ENCODE results near the gene FLNA.

Gene FLNA

DNA sequence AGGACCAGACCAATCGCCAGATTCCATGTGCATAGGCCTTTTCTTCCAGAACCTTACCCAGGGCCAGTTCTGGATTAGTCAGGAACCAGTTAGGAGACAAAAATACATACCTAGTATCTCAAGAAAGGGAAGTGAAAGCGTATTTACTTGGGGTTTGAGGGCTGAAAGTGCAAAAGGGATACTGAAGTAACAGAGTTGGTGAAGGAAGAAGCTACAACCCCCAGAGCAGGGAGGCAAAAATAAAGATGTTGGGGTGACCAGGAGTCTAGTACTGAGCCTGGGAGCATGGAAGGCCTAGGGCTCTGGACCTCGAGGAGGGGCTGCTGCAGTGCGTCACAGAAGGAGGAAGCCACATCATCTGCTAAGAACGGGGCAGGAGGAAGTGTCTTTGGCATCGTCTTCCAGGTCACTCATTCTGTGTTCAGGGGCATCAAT, 40.6 kb downstream of the FLNA start:
- DNase-seq (ENCODE audit: low spot score), result no peak

DNA sequence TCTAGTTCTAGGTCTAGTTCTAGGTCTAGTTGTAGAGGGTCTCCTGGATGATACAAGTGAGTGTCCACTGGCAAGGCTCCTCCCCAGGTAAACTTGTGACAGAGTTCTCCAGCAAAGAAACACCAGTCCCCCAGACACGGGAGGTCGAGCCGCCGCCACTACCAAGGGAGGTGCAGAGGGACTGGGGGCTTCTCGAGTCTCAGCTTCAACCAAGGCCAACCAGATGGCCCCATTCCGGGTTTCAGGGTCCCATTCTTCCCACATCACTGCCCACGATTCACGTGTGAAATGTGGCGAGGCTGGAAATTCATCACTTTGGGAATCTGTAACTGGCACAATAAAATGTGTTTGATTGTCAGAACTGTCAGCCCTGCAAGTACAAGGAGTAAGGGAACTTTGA, 41.3 kb downstream of the FLNA start:
- no peak for DNase-seq (ENCODE audit: low spot score)

DNA sequence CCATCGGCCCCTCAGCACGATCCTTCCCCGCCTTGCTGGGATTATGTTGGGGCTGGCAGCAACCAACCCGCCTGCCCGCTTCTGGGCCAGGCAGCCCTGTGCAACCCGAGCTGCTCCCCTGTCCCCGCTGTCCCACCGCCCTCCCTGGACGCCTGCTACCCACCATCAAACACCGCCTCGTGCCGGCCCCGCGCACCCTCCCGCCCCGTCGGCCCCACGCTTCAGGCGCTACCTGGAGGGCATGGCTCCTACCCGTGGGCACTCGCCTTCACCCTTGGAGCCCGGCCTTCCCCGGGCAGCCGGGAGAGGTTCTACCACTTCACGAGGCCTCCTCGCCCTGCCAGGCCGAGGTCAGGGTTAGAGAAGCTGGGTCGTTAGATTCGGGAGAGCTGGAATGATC, 41.9 kb downstream of the FLNA start:
- no peak for DNase-seq (ENCODE audit: low spot score)

DNA sequence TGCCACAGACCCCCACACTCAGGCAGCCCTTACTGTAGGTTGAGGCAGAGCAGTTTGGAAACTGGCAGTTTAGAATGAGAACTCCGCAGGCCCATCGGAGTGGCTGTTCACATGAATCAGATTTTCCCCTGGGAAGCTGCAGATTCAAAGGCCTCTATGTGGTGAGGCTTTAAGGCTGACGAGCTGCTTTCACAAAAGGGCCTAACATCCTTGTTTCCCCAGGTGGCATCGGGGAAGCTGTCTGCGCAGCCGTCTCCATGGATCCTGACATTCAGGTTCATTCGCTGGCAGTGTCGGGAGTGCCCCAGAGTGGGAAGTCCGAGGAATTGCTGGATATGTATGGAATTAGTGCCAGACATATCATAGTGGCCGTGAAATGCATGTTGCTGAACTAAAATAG, 45.1 kb downstream of the FLNA start:
- DNase-seq (ENCODE audit: low spot score), result no peak

DNA sequence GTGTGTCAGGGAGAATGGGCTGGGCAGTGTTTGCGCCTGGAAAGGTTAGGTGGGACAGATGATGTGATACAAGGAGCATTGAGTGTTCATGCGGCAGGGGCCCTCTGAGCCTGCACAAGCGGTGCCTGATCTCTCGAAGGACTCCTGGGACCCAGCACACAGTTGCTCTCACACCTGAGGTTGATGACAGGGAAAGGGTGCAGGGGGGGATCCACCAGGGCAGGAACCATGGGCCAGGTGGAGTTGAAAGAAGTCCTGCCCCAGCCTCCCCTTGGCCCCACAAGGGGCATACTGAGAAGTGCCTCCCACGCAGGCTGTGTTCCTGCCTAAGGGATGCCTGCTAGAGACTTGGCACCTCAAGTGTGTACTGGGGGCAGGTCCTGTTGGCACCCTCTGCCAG, 45.8 kb downstream of the FLNA start:
- DNase-seq (ENCODE audit: low spot score), result no peak

DNA sequence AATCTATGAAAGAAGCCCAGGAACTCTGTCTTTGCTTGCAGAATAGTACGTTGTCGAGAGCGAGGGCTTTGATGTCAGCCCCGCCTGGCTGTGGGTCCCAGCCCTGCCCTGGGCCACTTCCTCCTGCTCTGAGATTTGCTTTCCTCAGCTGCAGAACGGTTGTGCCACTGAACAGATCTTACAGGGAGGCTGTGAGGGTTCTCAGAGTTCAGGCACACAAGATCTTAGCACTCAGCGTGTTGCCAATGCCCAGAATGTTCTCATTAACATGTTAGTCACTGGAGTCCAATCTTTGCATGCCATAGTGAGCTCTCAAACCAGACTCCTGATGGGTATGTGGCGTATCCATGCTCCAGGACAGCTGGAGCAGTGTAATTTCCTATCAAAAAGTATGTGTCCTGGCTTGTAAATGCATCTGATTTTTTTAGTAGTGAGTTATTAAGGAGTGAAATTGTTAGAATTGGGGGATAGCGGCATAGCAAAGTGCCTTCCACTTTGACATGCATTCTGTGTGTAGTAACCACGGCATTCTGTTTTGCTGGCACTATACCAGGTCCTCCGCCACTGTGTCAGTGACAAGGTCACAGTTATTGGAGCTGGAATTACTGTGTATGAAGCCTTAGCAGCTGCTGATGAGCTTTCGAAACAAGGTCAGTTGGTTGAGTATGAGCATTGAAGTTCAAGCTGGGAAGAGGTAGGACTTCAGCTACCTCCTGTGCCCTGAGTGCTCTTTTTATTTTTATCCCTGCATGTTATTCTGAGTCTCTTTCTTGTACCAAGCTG, 47.2 kb downstream of the FLNA start:
- DNase-seq (ENCODE audit: low spot score), result no peak

DNA sequence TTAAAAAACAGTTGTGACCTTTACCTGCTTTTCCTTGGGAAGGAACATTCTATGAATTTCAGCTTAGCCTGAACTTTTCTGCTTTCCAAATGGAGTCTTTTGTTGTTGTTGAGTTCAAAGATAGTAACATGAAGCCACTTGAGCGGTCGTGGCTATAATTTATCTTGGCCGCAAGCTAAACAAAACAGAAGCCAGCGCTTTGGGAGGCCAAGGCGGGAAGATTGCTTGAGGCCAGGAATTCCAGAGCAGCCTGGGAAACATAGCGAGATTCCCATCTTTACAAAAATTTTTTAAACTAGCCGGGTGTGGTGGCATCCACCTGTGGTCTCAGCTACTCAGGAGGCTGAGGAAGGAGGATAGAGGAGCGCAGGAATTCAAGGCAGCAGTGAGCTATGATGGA, 48.9 kb downstream of the FLNA start:
- no peak for DNase-seq (ENCODE audit: low spot score)

DNA sequence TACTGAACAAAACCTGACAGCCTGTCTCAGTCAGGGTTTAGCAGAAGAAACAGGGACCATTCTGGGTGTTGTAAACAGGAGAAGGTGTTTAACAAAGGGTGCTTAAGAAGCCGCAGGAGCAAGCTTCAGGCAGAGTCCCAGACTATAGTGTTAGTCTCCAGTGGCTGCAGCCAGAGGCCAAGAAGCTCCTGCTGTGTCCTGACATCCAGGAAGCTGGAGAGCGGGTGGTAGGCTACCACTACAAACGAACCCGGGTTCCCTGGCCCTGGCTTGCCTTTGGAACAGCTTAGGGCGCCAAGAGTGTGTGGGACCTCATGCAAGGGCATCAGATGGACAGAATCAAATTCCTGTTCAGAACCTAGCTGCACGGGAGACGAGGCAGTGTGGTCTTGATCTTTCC, 50.9 kb downstream of the FLNA start:
- DNase-seq (ENCODE audit: low spot score), result no peak

DNA sequence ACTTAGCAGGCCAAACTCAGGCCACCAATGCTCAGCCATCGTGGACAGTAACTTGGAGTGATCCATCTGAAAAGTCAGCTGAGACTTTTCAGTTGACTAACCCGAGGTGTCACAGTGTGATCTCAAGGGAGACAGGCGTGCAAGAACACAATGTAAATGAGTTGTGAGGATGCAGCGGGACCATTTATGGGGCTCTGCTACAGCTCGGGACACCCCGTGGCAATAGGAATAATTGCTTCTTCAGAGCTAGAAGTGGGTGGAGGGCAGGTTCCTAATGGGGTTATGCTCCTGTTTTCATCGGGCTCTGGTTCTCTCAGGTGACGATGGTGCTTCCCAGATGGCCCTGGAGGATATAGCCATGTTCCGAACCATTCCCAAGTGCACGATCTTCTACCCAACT, 51.5 kb downstream of the FLNA start:
- DNase-seq (ENCODE audit: low spot score), result no peak

DNA sequence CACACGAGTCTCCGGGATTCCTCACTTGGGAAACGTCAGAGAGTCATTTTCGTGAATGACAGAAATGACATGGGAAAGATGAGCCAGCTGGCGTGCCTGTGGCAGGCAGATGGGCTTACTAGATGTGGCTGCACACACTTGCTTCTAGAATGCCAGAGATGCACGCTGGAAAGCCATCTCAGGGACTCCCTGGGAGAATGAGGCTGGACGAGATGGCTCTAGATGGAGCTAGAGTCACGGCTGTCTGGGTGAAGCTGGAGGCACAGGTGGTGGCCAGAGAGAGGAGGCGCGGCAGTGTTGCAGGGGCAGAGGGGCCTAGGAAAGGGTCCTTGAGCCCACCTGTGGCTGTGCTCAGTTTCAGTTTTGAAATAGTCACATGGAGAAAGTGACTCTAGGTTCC, 52.8 kb downstream of the FLNA start:
- no peak for DNase-seq (ENCODE audit: low spot score)

DNA sequence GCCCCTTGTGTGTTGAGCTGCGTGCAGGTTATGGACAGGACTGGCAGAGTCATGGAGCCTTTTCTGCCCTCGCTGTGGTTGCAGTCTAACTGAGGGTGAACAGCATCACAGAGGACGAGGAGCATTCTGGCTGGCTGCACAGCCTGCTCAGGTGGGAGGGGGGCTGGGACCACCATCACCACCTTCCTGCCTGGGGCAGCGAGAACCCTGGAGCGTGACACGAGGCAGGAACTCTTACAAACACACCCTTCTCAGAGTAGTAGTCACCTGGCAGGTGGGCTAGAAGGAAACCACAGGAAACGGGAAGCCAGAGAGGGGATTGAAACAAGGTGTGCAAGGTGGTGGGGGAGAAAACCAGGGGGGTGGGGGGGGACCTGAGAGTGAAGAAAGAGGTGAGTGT, 53.3 kb downstream of the FLNA start:
- no peak for DNase-seq (ENCODE audit: low spot score)

DNA sequence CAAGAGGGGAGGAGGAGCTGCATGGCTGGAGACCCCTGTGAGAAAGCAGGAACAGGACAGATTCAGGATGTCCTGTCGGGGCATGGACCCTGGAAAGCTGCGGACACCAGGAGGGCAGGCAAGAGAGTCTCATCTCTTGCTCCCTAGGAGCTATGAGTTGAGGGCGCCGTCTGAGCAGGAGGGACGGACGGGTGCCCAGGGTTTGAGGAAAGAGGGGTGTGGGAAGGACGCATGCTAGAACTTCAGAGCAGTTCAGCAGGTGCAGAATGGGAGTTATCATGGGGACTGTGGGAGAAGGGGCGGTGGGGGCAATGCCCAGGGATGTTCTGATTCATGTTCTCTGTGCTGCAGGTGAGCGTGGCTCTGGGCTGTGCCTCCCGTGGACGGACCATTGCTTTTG, 54.0 kb downstream of the FLNA start:
- DNase-seq (ENCODE audit: low spot score), result no peak

DNA sequence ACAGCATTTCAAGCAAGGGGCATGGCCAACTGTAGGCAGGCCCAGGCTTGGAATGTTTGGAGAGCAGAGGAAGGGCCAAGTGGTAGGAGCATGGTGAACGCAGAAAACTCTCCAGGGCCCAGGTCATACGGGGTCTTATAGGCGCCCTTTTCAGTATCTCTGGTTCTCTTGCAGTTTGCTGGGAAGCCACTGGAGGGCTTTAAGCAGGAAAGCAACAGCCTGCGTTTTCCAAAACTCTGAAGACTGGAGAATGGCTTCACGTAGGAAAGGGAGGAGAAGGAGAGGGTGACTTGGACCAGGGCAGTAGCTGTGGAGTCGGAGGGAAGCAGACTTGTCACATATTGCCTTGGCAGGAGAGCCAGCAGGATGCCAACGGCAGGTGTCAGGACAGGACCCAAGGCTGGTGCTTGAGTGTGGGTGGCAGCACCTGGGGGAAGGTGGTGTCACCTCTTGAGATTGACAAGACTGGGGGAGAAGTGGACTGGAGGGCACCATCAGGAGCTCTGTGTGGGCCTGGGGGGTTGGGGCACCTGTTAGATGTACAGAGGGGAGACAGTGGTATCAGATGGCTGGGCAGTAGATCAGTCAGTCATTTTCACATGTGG, 56.9 kb downstream of the FLNA start:
- DNase-seq (ENCODE audit: low spot score), result no peak

DNA sequence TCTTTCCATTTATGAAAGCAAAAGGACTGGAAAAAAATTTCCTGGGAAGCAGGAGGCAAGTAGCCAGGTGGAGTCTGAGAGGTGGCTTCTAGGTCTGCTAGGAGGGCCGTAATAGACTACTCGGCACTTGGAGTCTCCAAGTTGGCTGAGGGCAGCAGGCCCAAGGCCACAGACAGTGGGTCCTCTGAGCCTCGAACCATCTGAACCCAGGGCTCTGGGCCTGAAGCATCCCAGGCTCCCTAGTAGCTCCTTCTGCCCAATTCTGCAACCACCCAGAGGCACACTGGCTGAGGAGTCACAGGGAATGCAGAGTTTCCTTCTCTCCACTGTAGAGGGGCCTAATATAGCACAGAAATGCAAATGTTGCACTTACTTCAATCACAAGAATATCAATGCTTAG, 59.0 kb downstream of the FLNA start:
- DNase-seq (ENCODE audit: low spot score), result no peak

DNA sequence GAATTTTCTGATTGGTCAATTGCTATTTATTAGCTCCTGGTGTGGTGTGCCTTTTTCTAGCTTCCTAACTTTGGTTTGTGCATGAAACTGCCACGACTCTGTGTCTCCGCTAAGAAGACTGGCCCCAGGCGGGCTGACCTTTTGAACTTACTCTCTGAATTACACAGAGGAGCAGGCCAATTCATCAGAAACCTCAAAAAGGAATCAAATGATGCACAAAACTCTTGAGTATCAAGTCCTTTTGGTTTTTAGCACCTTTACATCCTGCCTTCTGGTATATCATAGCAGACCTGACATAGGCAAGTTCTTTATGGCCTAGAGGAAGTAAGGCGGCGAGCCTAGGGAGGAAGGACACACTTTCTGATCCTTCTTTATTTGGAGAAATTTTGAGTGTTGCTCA, 61.3 kb downstream of the FLNA start:
- peak; percentile 45 for DNase-seq (ENCODE audit: low spot score)

DNA sequence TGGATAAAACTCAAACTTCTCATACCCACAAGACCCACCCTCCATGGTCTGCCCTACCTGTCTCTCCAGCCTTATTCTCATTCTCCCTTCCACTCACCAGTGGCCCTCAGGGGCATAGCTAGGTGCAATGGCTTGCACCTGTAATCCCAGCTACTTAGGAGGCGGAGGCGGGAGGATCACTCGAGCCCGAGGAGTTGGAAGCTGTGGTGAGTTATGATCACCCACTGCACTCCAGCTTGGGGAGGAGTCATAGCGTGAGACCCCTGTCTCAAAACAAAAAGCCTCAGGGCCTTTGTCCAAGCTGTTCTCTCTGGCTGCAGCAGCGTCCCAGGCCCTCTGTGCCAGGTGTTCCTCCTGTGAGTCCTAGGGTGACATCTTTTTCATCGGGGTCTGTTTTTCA, 62.3 kb downstream of the FLNA start:
- DNase-seq (ENCODE audit: low spot score), result no peak

DNA sequence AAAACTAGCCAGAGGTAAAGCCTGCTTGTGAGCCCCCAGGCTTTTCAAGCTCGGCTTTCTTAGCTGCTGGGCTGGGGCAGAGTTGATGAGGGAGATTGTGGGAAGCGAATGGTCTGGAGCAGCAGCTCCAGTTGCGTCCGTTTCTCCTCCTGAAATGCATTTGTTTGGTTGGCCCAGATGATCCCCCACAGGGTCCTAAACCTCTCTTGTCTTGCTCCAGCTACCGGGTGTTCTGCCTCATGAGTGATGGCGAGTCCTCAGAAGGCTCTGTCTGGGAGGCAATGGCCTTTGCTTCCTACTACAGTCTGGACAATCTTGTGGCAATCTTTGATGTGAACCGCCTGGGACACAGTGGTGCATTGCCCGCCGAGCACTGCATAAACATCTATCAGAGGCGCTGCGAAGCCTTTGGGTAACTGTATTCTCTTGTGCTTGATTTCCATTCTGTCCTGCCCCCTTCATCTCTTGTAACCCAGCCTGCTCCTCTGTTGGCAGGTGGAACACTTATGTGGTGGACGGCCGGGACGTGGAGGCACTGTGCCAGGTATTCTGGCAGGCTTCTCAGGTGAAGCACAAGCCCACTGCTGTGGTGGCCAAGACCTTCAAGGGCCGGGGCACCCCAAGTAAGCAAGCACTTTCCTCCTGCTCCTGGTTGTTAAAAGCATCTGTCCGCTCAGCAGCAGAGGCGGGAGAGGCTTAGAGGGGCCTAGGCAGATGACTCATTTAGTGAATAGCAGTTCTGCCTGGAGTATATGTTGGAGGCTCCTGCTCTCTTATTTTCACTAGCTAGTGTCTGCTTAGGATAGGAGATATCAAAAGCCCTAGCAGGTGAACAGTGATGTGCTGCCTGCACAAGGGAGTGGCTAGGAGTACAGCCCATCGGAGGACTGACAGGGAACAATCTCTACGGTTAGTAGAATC, 63.6 kb downstream of the FLNA start:
- no peak for DNase-seq (ENCODE audit: low spot score)

DNA sequence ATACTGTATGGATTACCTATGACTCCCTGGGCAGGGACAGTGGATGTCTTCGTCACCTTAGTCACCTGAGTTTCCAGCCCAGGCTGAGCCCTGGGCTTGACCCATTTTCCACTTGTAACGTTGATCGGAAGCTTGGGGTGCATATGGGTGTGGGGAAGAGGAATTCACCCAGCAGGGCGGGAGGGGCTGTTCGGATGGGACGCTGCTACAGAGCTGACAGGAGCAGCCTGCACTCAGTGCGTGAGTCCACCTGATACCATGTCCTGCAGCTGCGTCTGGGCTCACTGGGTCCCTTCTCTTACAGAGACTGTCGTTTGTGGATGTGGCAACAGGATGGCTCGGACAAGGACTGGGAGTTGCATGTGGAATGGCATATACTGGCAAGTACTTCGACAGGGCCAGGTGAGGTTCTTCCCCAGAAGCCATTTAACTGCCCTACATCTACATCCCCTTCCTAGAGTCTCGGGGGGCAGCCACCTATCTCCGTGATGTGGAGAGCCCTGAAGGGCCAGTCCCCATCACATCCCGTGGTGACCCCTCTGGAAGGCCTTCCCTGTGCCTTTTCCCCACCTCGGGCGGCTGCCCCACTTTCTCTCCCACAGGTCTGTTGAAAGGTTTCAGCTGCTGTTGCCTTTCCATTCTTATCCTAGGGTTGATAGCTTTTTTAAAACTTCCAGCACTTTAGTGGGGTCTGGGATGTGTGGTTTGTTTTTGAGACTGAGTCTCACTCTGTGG, 65.2 kb downstream of the FLNA start:
- no peak for DNase-seq (ENCODE audit: low spot score)

DNA sequence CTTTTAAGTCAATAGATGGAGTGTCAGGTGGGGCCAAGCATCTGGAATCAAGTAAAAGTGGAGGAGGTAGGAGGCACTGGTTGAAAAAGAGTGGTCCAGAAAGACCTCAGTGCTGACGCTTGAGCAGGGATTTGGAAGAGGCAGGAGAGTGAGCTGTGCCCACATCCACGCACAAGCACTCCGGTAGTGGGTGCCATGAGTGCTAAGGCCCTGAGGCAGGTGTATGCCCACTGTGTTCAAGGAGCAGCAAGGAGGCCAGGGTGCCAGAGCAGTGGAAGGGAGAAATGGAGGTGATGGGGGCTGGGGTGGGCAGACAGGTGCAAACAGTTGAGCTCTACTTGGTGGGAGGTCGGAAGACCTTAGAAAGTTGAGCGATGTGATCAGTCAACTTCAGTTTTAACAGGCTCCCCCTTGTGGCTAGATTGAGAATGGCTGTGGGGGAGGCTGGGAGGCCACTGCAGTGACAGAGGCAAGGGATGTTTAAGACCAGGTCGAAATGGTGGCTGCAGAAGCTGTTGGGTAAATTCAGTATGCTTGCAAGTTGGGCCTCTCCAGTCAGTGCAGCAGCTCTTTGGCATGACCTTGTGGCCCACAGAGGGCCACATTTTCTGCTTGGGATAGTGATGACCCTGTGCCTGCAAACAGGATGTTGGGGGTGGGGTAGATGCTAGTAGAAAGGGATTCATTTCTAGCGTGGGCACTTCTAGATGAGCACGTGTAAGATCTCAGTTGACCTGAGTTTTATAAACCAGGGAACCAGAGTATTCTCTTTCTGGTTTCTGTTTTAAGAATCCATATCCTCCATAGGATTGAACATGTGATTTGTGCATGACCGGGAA, 66.1 kb downstream of the FLNA start:
- peak; percentile 84 for DNase-seq (ENCODE audit: low spot score)

DNA sequence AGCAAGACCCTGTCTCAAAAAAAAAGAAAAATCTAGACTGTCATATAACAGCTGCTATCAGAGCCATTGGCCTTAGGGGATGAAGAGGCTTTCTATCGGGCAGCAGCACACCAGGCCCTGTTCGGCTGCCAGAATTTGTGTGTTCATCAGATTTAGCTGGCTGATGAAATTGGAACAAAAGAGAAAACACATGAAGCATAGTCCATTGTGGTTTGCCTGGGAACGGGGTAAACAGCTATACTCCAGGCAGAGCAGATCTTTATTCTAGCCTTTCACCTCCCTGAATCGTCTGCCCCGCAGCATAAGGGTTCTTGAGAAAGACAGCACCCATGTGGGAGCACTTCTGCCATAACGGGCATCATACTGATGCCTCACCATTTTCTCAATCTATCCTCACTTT, 67.2 kb downstream of the FLNA start:
- no peak for DNase-seq (ENCODE audit: low spot score)

DNA sequence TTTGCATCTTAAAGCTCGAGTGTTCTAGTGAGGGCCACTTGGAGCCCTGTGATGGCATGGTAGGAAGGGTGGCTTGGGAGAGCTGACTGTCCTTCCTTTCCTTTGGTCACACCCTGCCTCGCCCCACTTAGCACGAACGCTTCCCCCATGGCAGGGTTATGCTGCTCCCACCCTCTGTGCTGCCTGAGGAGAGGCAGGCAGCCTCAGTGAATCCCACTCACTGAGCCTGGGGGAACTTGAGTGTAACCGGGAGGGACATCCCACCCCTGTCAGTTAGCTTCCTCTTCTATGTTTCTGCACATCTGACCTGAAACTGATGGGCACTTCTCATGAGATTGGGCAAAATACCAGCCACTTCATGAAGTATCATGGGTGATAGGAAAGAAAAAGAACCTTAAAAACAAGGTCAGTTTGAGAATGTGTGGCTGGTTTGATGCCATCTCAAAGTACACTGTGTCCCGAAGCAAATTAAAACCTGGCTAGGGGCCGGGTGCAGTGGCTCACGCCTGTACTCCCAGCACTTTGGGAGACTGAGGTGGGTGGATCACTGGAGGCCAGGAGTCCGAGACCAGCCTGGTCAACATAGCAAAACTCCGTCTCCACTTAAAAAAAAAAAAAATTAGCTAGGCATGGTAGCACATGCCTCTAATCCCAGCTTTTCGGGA, 68.8 kb downstream of the FLNA start:
- no peak for DNase-seq (ENCODE audit: low spot score)
